Thoracic aorta (tissue), 2 donors: Measurements from ENCODE around the gene GSKIP. TPM values are rescaled to one million over a fixed set of nuclear protein-coding genes. Genes with fewer than 3 reads are reported as not detected.

ENCODE experiments used
- ATAC-seq: fragments of 150-250 bp; one replicate; pipeline ENCODE4 v1.8.0; 2017; ENCODE audit warnings: low read depth; ENCODE audit not compliant: insufficient number of reproducible peaks, low FRiP score
- DNase-seq: peaks from one replicate; pipeline ENCODE4 v3.0.0-alpha.2; 2020; ENCODE audit warnings: low spot score
- H3K27ac ChIP-seq, 2 donors: fragments of 200-600 bp; sonication (generic); 1 replicate in 1 of 2; 2 replicates in 1 of 2; pipeline ENCODE4 v1.5.1; 2016; ENCODE audit warnings: mild to moderate bottlenecking in 2 of 2, moderate library complexity in 2 of 2
- H3K27me3 ChIP-seq: fragments of 200-600 bp; sonication (generic); replicated peaks from 2 replicates; pipeline ENCODE4 v1.6.0; 2016; ENCODE audit warnings: mild to moderate bottlenecking; ENCODE audit not compliant: insufficient read depth
- H3K36me3 ChIP-seq: fragments of 200-600 bp; sonication (generic); one replicate; pipeline ENCODE4 v1.5.1; 2016
- H3K4me1 ChIP-seq, 2 donors: fragments of 200-600 bp; sonication (generic); 1 replicate in 1 of 2; 2 replicates in 1 of 2; pipeline versions ENCODE4 v1.5.1 to v1.6.0; 2016; ENCODE audit warnings: low read depth in 2 of 2, mild to moderate bottlenecking in 1 of 2; ENCODE audit not compliant: control insufficient read depth in 1 of 2
- H3K4me3 ChIP-seq: fragments of 200-600 bp; sonication (generic); 2 replicates; pipeline ENCODE4 v1.5.1; 2016; ENCODE audit warnings: mild to moderate bottlenecking
- H3K9me3 ChIP-seq: fragments of 200-600 bp; sonication (generic); 2 replicates; pipeline ENCODE4 v1.5.1; 2016
- total RNA-seq, 2 donors: library from RNA; depleted of rRNA; stranded (reverse); fragments of >200 nt; gene quantifications; one replicate each; pipeline versions ENCODE4 v1.1.0 to v1.2.3, GENCODE V29; 2016
- TF ChIP-seq, protein P1 (sequence below): fragments of 200-600 bp; sonication (generic); IDR thresholded peaks from one replicate; pipeline ENCODE4 v1.5.1; 2019; ENCODE audit warnings: antibody characterized with exemption

GSKIP gene
- total RNA-seq, 2 donors from 2014 or later: 9.0 to 13.9 TPM

DNA sequence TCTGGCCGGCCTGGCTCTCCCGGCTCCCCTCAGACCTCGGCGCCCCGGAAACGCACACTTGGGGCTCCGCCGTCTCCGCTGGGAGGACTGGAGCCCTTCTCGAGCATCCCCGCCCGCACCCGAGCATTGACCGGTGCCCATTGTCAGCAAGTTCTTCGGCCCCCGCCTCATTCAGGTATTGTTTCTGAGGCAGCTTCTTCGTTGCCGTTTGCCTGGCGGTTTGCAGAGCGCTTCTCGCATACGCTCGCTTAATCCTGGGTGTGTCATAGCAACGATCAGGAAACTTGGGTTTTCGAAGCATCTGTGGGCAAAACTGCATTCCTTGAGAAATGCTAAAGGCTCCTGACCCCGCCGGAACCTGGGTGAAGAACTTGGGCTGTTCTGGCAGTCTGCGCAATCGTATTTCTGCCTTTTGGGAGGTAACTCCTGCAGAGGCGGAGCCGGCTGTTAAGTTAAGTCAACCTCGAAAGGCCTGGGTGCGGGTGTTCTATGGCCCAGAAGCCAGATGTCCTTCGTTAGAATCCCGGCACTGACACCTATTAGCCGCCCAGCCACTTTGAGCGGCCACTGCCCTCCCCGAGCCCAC, 518 bp downstream of the GSKIP start:
- Histone ChIP-seq H3K27me3 (no peaks in the 10 kb centered on the region), H3K9me3 (no peaks in the 10 kb centered on the region), H3K36me3 (no peaks in the 10 kb centered on the region), H3K4me3 (peak overlapping the region; percentile 94), H3K27ac (peak overlapping the region; percentile 7 to 19), H3K4me1 (peaks cover 19 to 29% of the 10 kb centered on the region in 2 donors)
- no peak for DNase-seq
- ATAC-seq: no peak
- TF ChIP-seq, protein P1, sequence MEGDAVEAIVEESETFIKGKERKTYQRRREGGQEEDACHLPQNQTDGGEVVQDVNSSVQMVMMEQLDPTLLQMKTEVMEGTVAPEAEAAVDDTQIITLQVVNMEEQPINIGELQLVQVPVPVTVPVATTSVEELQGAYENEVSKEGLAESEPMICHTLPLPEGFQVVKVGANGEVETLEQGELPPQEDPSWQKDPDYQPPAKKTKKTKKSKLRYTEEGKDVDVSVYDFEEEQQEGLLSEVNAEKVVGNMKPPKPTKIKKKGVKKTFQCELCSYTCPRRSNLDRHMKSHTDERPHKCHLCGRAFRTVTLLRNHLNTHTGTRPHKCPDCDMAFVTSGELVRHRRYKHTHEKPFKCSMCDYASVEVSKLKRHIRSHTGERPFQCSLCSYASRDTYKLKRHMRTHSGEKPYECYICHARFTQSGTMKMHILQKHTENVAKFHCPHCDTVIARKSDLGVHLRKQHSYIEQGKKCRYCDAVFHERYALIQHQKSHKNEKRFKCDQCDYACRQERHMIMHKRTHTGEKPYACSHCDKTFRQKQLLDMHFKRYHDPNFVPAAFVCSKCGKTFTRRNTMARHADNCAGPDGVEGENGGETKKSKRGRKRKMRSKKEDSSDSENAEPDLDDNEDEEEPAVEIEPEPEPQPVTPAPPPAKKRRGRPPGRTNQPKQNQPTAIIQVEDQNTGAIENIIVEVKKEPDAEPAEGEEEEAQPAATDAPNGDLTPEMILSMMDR: no peak

DNA sequence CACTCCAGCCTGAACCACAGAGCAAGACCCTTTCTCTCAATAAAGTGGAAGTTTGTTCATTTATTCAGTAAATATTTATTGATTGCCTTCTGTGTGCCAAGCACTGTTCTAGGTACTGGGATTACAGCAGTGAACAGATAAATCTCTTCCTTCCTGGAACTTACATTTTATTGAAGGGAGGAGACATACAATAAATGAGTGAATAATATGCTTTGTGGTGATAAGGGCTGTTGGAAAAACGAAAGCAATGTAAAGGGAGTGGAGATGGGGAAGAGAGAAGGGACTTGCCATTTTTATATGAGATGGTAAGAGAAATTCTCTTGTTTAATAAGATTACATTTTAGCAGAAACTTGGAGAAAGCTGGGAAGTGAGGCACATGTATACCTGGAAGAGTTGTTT, 1.6 kb downstream of the GSKIP start:
- H3K27me3 ChIP-seq: no peaks in the 10 kb centered on the region
- TF ChIP-seq, protein P1: no peak
- H3K27ac ChIP-seq: no peak overlapping the region
- H3K9me3 ChIP-seq: no peaks in the 10 kb centered on the region
- H3K4me3 ChIP-seq: no peak overlapping the region
- H3K36me3 ChIP-seq: no peaks in the 10 kb centered on the region
- peaks cover 19 to 29% of the 10 kb centered on the region in 2 donors for H3K4me1 ChIP-seq
- DNase-seq: no peak
- no peak for ATAC-seq

DNA sequence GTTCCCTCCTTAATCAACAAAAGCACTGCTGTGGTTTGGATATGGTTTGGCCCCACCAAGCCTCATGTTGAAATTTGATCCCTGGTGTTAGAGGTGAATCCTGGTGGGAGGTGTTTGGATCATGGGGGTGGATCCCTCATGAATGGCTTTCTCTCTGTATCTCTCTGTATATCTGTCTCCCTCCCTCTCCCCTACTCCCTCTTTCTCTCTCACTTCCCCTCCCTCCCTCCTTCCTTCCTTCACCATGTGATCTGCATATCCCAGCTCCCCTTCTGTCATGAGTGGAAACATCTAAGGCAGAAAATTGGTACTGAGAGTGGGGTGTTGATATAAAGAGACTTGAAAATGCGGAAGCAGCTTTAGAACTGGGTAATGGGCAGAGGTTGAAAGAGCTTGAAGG, 5.2 kb downstream of the GSKIP start:
- no peaks in the 10 kb centered on the region for H3K36me3 ChIP-seq
- DNase-seq: no peak

DNA sequence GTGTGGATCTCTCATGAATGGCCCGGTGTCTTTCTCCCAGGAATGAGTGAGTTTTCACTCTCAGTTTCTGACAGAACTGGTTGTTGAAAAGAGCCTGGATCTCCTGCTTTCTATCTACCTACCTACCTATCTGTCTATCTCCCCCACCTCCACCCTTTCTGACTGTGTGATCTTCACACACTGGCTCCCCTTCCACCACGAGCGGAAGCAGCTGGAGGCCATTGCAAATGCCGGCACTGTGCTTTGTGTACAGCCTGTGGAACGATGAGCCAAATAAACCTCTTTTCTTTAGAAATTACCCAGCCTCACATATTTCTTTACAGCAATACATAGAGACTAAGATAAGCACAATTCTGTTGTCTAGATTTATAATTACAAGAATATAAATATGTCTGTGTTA, 7.2 kb downstream of the GSKIP start:
- TF ChIP-seq, protein P1: no peak
- Histone ChIP-seq H3K4me3 (no peak overlapping the region), H3K27ac (no peak overlapping the region), H3K27me3 (no peaks in the 10 kb centered on the region), H3K36me3 (no peaks in the 10 kb centered on the region), H3K4me1 (no peaks in the 10 kb centered on the region), H3K9me3 (no peaks in the 10 kb centered on the region)
- DNase-seq (no peak), ATAC-seq (no peak)

More for the DNA sequence above, 5.2 kb downstream of the GSKIP start:
- no peak overlapping the region for H3K4me3 ChIP-seq
- H3K27me3 ChIP-seq: no peaks in the 10 kb centered on the region
- H3K9me3 ChIP-seq: no peaks in the 10 kb centered on the region
- TF ChIP-seq, protein P1: no peak
- H3K4me1 ChIP-seq: peaks cover 9 to 11% of the 10 kb centered on the region in 2 donors
- no peak overlapping the region for H3K27ac ChIP-seq
- ATAC-seq: no peak

DNA sequence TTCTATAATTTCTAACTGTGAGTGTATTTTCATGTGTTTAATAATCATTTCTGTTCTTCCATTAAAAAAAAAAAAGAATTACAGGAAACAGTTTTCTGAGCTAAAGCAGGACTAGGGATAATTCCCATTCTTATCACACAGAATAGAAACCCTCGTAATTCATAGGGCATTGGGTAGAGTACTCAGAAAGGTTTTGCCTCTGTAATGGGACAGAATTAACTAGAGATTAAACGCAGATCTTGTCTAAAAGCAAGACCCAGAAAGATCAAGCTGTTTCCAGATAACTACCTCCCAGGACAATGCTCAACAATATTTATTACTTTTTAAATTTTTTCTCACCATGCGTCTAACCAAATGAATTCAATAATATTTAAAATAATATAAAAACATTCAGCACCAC, 10.2 kb downstream of the GSKIP start:
- no peak for ATAC-seq
- no peak for DNase-seq
- TF ChIP-seq, protein P1: no peak
- Histone ChIP-seq H3K27ac (no peak overlapping the region), H3K4me1 (no peaks in the 10 kb centered on the region), H3K4me3 (no peak overlapping the region), H3K9me3 (no peaks in the 10 kb centered on the region), H3K27me3 (no peaks in the 10 kb centered on the region), H3K36me3 (no peaks in the 10 kb centered on the region)
